KOPT-K1 (cell line): ENCODE results near the gene MPZL3.

Source experiments
- H3K27ac ChIP-seq: fragments of 200-600 bp; sonication (generic); 2 replicates; pipeline ENCODE4 v1.5.1; 2016; ENCODE audit warnings: antibody characterized with exemption, mild to moderate bottlenecking, low read depth, low read length; ENCODE audit not compliant: poor library complexity, severe bottlenecking
- H3K36me3 ChIP-seq: fragments of 200-600 bp; sonication (generic); 2 replicates; pipeline ENCODE4 v1.5.1; 2017; ENCODE audit warnings: antibody characterized with exemption, mild to moderate bottlenecking, low read length, moderate library complexity; ENCODE audit not compliant: insufficient read depth
- H3K9me3 ChIP-seq: fragments of 200-600 bp; sonication (generic); 2 replicates; pipeline ENCODE4 v1.5.1; 2017; ENCODE audit warnings: antibody characterized with exemption, low read length, mild to moderate bottlenecking; ENCODE audit not compliant: insufficient read depth, poor library complexity, severe bottlenecking

MPZL3 gene

DNA sequence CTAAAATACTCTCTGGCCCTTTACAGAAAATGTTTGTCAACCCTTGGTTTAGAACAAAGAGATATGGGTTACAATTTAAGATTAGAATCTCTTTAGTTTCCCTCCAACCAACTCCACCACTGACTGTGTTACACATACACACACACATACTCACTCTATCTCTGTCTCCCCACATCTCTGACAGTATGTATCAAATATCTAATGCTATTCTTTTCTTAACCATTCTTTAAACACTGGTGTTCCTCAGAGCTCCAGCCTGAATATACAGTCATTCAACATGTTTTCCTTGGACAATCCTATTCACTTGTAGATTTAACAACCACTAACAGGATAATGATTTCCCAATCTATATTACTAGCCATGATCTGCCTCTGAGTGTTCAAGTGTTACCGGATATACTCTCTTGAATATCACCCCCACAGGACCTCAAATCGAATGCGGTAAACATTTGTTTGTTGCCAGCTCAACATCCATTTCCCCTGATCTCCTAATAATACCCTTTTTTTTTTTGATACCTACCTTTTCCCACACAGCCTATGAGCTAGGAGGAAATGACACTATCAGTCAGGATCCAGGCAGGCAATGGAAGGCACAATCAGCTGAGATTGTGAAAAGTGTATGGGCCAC lies 6.1 kb downstream of the MPZL3 start:
- no peaks in the 10 kb centered on the region for H3K9me3 ChIP-seq
- H3K27ac ChIP-seq: no peak overlapping the region
- no peaks in the 10 kb centered on the region for H3K36me3 ChIP-seq

DNA sequence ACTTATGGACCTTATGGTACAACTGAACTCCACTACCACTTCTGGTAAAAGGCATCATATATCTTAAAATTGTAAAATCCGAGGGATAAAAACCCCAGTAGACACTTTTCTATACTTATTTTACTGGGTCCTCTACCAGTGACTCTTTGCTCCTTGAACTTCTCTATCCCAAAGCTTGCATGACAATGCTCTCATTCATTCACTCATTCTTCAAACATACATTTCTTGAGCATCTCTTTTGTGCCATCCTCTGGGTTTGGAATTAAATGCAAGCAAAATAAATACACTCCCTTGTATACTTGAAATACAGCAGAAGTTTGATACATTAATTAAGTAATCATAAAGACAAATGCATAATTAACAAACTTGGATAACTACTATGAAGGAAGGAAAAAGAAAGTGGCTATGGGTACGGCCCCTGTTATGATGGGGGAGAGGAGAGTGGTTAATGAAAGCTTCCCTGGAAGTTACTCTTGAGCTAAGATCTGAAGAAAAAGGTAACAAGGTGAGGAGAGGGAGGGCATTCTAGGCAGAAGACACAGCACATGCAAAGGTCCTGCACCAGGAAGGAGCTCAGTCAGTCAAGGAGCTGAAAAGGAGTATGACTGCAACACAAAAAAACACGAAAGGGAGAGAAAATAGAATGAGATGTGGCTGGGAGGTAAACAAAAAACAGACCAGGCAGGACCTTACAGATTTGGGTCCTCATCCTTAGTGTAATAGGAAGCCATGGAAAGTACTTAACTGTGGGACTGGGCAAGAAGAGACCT lies 8.0 kb downstream of the MPZL3 start:
- H3K36me3 ChIP-seq: no peaks in the 10 kb centered on the region
- no peak overlapping the region for H3K27ac ChIP-seq
- H3K9me3 ChIP-seq: no peaks in the 10 kb centered on the region

DNA sequence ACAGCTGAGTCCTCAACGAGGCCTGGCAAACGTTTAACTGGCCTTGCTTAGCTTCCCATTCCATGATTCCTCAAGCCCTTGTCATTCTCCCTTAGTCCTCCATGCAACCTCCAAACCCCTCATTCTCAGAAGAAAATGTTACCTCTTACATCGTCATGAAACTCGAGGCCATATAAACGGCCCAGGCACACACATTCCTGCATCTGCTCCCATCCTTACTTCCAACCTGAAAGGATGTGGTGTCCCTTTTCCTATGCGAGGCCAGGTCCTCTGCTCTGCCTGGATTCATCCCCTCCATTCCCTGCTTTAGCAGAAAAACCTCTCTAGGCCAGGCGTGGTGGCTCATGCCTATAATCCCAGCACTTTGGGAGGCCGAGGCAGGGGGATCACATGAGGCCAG lies 9.0 kb downstream of the MPZL3 start:
- Histone ChIP-seq H3K27ac (no peak overlapping the region), H3K9me3 (no peaks in the 10 kb centered on the region), H3K36me3 (no peaks in the 10 kb centered on the region)

DNA sequence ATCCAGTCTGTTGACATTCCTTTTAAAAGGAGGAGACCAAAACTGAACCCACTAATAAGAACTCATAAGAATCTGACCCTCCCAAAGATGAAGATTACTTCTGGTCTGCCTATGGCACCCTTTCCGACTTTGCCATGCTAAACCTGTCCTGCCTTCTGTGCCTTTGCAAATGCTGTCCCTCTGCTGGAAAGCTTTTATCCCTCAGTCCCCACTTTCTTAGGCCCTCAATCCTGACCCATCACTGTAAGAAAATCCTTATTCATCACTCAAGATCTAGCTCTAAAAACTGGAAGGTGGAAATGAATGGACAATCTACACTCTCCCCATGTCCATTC lies 10.4 kb downstream of the MPZL3 start:
- Histone ChIP-seq H3K36me3 (no peaks in the 10 kb centered on the region), H3K27ac (no peak overlapping the region)

DNA sequence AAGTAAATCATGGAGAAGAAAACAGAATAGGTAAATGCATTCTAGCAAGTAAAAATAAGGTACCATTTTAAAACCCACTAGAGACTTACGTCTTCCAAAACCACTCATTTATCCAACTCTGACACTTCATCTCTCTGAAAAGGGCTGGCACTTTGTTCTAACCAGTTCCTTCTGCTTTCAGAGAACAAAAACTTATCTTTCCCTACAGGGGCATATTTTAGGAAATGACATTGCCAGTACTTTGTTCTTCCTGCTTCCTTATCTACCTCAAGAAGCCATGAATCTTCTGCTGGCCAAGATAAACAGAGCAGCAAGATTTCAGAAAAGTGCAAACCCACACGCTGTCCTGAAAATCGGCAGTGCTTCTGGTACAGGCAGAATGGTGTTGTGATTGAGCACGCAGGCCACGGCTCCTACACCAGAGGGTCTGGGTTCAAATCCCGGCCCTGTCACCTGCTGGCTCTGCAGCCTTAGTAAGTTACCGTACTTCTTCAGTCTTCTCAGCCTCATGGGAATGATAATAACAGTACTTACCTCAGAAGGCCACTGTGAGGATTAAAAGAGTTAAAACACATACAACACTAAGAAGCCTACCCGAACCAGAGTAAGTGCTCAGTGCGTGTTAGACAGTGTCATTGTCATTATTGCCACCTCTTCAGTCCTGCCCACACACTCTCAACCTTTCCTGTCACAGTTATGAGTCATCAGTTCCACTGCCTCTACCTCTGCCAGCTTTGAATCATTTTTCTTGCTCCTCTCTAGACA lies 11.0 kb downstream of the MPZL3 start:
- H3K36me3 ChIP-seq: no peaks in the 10 kb centered on the region
- H3K9me3 ChIP-seq: no peaks in the 10 kb centered on the region
- no peak overlapping the region for H3K27ac ChIP-seq

More for the DNA sequence above, 10.4 kb downstream of the MPZL3 start:
- no peaks in the 10 kb centered on the region for H3K9me3 ChIP-seq

DNA sequence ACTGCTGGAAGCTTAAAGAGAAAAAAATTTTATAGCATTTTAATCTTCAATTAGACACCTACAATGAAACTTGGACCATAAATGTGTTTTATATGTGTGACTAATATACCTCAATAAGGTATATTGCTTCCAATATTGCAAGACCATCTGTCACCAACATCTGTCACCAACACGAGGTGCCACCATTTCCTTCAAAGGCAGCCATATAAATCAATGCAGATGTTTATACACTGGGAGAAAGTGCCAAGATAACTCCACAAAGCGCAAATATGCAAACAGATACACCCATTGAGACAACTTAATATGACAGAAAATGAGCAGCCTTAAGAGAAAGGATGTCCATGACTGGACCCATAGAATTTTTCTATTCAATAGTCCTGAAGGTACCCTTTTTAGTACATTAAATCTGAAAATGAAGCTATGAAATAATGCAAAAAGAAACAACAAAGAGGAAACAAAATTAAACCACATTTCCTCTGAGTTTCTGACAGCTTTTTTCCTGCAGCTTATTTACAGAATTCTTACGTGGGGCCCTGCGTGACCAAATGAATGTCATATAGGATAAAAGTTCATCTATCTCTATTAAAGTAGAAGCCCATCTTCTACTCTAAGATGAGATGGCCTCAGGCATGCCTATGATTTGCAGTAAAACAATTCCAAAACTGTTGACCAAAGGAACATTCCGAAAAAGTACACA lies 12.5 kb downstream of the MPZL3 start:
- Histone ChIP-seq H3K36me3 (no peaks in the 10 kb centered on the region), H3K27ac (no peak overlapping the region), H3K9me3 (no peaks in the 10 kb centered on the region)

DNA sequence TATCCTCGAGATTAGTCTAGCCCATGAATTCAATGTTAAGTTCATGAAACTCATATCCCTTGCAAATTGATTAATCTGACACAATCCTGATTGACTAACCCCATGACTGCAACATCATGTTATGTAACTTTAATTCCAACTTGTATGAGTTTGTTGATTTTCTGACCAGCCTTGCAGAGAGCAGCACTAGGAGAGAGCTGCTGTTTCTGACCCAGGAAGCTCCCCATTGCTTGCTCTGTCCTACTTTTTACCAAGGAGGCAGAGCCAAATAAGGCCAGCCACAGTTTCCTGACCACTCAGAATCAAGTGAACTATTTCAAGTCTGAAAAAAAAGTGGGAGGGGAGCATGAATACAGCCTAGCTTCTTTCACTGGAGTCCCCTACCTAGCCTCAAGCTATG lies 13.2 kb downstream of the MPZL3 start:
- H3K27ac ChIP-seq: no peak overlapping the region
- H3K9me3 ChIP-seq: no peaks in the 10 kb centered on the region
- H3K36me3 ChIP-seq: no peaks in the 10 kb centered on the region

DNA sequence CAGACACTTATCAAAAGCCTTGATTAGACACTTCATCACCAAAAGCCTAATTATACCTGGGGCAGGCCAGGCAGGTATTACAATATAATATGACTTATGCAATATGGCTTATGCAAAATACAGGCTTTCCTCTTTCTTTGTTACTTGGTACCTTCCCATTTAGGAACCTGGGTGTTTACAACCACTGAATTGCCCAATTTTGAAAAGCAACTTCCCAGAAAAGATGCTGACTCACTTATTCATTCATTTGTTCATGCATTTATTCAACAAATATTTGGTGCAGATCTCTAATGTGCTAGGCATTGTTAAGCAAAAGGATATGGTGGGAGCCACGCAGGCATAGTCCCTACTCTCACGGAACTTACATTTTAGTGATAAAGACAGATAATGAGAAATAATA lies 13.7 kb downstream of the MPZL3 start:
- Histone ChIP-seq H3K27ac (no peak overlapping the region), H3K9me3 (no peaks in the 10 kb centered on the region), H3K36me3 (no peaks in the 10 kb centered on the region)

DNA sequence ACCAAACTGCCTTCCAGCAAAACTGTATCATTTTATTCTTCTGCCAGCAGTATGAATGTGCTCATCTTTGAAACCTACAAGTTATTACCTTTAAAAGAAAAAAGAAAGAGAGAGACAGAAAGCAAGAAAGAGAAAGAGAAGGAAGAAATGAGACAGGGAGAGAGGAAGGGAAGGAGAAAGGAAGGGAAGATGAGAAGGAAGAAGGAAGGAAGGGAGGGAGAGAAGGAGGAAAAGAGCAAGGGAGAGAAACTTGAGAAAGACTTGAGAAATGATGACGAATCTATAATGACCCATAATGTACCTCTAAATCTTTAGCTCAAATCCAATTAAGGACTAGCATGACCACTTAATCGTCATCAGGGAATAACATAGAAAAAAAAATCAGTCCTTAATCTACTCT lies 16.0 kb downstream of the MPZL3 start:
- Histone ChIP-seq H3K9me3 (no peaks in the 10 kb centered on the region), H3K27ac (no peak overlapping the region), H3K36me3 (no peaks in the 10 kb centered on the region)

DNA sequence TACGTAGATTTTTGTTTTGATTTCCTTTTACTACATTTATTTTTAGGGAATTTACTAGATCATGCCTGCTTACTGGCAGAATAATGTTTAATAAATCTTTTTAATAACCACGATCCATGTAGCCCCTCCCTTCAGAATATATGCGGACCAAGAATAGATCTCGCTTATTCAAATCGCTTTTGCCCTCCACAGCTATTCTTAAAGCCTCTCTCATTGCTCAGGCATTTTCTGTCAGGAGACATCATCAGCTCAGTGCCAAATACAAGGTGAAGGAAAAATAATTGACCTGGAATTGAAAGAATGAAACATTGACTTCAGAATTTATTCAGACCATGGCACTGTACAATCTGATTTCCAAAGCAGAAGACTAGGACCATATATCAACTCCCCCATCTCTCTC lies 17.3 kb downstream of the MPZL3 start:
- Histone ChIP-seq H3K9me3 (no peaks in the 10 kb centered on the region), H3K36me3 (no peaks in the 10 kb centered on the region), H3K27ac (no peak overlapping the region)

DNA sequence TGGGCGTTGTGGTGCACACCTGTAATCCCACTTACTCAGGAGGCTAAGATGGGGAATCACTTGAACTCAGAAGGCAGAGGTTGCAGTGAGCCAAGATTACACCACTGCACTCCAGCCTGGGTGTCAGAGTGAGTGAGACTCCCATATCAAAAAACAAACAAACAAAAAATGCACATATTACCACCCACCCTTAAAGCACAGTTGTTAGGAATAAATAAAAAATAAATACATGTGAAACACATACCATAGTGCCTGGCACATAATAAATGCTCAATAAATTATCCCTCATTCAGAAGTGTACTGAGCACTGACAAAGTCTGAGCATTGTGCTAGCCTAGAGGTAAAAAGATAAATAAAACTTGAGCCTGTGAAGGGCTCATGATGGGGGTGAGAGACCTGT lies 18.3 kb downstream of the MPZL3 start:
- no peaks in the 10 kb centered on the region for H3K9me3 ChIP-seq
- no peaks in the 10 kb centered on the region for H3K36me3 ChIP-seq
- no peak overlapping the region for H3K27ac ChIP-seq

DNA sequence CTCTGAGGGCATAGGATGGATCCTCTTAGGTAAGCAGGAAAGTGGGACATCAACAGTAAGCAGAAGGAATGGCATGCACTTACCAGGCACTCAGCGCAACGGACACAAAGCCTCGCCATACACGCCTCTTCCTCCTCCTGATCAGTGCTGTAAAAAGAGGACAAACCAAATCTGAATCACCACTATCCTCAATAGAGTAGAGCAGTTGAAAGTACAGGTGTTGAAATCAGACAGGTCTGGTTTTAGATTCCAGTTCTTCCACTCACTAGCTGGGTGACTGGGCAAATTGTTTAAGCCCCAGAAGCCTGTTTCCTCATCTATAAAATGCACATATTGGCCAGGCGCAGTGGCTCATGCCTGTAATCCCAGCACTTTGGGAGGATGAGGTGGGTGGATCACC lies 18.8 kb downstream of the MPZL3 start:
- Histone ChIP-seq H3K9me3 (no peaks in the 10 kb centered on the region), H3K27ac (no peak overlapping the region), H3K36me3 (no peaks in the 10 kb centered on the region)

DNA sequence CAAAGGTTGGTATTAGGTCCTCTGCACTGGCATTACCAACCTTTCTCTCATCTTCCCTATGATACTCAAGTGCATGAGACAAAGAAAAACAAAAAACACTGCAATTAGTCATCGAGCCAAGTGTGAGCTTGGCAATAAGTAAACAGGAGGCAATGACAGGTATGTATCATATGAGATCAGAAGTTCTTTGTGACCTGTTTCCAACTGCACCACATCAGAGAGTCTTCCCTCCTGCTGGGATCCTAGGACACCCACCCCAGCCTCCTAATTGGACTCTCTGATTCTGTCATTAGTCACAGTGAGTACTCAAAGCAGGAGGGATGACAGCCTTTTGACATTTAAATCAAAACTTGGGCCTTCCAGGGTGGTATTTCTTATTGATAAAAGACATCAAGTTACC lies 19.5 kb downstream of the MPZL3 start:
- Histone ChIP-seq H3K27ac (no peak overlapping the region), H3K9me3 (no peaks in the 10 kb centered on the region), H3K36me3 (no peaks in the 10 kb centered on the region)

DNA sequence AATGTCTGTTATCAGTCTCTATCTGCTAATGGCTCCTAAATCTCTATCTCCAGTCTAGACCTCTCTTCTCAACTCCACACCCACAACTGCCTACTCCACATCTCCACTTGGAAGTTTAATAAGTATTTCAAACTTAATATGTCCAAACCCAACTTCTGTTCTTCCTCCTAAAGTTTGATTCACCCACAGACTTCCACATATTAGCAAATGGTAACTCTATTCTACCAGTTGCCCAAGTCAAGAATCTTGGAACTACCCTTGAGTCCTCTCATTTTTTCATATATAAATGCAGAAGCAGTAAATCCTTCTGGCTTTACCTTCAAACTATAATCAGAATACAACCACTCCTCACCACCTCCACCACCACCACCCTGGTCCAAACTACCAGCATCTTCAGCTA lies 20.7 kb downstream of the MPZL3 start:
- no peak overlapping the region for H3K27ac ChIP-seq
- H3K9me3 ChIP-seq: no peaks in the 10 kb centered on the region
- no peaks in the 10 kb centered on the region for H3K36me3 ChIP-seq

DNA sequence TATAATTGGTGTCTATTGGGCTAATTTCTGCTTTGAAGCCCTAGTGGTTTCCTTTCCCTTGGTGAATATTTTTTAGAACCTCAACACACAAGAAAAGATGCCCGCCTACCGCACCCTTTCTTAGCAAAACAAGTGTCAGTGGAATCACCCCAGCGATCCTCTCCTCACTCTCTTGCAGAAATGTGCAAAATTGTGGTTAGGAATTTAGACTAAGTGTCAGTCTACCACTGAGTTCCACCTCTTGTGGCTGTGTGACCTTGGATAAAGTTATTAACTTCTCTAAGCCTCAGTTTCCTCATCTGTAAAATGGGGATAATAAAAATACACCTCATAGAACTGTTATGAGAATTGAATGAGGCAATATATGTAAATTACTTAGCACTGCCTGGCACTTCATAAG lies 22.1 kb downstream of the MPZL3 start:
- Histone ChIP-seq H3K36me3 (no peaks in the 10 kb centered on the region), H3K27ac (no peak overlapping the region), H3K9me3 (no peaks in the 10 kb centered on the region)
